Germinal center (tissue), 1 donor: ENCODE results near the gene DHX15.

Experiments used
- DNase-seq: peaks from one replicate; pipeline ENCODE4 v3.0.0; 2012; ENCODE audit warnings: mixed read lengths, low spot score

Gene DHX15

DNA sequence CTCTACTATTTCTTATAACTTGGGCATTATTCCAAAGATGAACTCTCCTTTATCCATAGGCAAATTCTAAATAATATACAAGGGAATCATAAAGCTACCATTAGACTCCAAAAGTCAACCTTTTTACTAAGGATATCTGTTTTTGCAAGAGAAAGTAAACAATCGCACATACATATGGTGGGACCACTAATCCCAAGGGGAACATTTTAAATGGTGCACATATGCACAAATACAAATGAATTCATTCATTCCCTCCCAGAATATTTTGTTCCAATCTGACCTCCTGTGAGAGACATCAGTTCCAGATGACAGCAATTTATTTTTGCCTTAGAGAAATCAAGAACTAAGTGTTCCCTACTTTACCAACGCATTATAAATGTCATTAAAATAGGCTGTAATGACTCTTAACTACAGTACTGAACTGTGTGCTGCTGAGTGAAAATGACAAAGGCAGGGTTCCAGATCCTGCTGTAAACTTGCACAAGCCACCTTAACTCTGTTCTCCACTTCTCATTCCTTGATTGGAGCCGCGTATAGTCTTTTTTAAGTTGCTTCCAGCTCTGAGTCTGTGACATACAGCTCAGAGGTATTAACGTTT is 2.0 kb downstream of the DHX15 start:
- no peak for DNase-seq

DNA sequence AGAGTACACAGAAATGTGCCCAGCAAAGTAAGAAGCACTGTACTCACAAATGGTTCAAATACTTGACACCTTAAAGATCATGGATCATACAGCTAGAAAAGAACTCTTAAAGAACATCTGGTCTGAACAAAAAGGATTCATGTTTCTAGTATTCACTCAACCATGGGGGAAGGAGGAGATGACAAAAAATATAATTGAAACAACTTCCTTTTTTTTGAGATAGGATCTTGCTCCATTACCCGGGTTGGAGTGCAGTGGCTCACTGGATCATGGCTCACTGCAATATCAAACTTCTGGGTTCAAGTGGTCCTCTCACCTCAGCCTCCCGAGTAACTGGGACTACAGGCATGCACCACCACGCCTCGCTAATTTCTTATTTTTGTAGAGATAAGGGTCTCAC is 6.0 kb downstream of the DHX15 start:
- no peak for DNase-seq

DNA sequence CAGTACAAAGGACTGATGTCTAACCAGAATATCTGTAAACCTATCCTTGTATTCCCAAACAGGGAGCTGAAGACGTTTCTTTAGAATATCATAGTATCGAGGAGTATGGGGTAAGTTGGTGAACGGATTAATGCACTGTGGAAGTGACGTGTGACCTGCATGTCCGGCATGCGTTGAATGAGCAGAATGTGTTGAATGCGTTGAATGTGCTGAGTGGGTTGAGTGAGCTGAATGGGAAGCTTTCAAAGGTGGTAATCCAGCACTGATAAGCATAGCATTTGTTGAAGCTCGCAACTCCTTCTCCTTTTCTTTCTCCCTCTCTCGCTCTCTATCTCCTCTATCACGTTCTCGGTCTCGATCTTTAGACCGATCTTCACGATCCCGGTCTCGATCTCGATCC is 8.1 kb downstream of the DHX15 start:
- no peak for DNase-seq

DNA sequence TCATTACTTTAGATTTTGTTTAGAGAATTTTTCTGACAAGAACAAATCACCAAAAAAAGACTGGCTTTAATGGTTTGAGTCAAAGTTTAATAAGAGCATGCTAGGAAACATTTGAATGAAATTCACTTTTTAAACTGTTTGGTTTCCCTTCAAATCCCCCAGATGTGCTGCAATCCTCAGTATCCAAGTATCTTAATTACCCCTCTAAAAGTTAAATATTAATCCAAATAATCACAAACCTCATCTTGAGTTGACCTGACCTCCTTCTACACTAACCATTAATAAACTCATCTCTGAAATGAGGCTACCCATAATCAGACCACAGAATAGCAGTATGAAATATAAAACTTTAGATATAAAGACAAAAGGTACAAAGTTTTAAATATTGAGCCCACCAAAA is 10.1 kb downstream of the DHX15 start:
- no peak for DNase-seq

DNA sequence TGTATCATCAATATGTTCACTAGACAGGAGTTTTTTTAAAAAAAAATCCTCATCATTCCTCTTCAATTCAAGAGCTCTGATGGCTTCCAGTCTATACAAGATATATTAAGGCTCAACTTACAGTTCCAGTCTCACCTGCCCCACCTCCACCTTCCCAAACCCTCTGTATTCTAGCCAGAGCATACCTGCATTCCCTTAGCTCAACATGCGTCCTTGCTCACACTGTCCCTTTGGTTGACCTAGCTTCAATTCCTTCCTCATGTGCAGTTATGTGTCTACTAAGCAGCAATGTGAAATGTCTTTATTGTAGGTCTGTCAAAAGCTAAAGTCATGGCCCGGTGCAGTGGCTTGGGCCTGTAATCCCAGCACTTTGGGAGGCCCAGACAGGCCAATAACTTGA is 10.8 kb downstream of the DHX15 start:
- DNase-seq = no peak

DNA sequence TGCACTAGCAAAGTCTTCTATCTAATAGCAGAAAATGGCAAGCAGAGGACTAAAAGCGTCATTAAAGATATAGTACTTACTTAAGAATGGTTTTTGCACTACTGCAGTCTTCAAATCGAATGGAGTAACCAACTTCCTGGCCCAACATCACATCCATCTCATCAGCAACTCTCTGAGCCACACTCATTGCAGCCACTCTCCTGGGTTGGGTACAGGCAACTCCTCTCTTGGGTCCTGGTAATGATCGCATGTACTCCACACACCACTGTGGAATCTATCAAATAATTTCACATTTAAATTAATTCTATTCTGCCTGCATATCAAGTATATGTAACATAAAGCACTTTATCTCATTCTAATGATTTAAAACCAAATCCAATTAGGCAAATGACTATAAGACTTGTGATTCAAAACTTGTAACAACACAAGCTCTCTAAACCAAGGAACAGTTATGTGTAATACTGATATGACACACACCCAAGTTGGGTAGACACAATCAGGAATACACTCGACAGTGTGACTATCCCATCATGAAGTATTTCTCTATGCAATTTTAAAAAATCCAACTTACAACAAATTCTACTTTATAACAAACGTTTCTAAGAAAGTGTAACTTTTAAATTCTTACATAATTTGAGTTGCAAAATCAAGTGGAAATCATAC is 13.6 kb downstream of the DHX15 start:
- no peak for DNase-seq

DNA sequence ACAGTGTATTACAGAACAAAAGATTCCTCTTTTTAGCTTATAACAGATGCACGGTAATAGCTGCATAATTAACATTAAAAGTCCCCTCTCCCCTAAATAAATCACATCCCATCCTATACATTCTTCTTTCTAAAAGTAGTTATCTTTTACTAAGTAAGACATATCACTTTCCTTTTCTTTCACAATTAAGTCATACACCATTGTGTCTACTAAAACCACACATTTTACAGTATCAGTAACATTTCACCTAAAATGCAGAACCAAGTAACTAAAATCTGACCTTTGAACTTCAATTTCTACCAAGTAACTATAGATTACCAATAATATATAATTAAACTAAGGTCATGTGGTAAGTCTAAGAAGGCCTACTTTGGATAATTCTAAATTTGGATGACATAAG is 14.2 kb downstream of the DHX15 start:
- DNase-seq = no peak

DNA sequence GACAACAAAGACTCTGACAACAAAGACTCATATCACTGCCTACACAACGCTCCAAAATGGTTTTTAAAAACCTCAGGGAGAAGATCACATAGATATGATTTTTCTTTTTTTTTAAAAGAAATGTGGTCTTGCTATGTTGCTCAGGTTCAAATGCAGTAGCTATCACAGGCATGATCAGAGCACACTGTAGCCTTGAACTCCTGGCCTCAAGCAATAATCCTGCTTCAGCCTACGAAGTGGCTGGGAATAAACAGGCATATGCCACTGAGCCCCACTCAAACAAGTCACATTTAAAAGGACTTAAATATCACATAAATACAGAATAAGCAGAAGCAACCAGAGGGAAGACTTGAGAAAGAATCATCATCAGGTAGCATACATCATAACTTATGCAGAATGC is 14.7 kb downstream of the DHX15 start:
- DNase-seq = no peak

DNA sequence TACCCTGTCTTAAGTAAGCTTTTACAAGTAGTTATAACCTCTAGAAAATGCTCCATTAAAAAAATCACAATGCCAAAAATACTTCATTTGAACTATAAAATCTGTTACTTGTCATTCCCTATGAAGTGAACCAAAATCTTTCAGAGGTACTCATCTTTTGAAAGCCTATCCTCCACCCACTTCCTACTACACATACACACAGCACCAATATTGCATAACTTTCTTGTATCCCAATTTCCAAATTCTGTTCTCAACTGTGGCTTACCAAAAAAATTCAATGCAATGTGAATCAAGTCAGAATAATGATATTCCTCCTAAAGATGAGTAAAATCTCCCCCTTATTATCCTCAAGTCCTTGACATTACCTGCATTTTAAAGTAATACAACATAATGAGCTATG is 15.9 kb downstream of the DHX15 start:
- DNase-seq = no peak

DNA sequence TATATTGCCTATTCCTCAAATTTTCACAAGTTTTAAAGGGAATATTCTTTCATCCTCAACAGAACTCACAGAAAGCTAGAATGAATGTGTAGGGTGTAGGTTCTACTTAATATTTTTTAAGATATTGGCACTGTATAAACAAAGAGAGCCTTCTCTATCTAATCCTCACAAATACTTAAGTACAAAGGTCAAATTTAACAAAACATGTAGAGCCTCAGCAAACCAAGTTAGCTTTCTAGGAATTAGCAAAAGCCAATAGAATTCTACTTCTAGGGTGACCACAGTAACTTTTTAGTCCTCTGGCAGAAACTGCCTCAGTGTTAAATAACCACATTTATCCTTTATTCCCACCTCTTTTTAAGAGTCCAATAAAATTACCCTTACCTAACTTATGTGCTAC is 19.3 kb downstream of the DHX15 start:
- DNase-seq = no peak

DNA sequence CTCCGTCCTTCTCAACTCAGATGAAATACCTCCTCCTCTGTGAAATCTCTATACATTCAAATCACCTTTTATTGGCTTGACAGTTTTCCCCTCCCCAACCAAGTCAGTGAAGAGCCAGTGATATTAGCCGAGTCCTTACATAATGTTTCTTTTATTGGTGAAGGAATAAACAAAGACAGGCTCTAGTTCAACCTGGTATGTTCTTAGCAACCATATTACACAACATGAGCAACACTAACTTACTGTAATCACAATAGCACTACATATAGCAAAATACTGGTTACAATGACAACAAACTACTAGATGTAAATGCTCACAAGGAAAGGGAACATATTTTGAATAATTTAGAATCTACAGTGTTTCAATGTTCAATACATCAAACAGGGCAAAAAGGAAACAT is 19.9 kb downstream of the DHX15 start:
- no peak for DNase-seq

DNA sequence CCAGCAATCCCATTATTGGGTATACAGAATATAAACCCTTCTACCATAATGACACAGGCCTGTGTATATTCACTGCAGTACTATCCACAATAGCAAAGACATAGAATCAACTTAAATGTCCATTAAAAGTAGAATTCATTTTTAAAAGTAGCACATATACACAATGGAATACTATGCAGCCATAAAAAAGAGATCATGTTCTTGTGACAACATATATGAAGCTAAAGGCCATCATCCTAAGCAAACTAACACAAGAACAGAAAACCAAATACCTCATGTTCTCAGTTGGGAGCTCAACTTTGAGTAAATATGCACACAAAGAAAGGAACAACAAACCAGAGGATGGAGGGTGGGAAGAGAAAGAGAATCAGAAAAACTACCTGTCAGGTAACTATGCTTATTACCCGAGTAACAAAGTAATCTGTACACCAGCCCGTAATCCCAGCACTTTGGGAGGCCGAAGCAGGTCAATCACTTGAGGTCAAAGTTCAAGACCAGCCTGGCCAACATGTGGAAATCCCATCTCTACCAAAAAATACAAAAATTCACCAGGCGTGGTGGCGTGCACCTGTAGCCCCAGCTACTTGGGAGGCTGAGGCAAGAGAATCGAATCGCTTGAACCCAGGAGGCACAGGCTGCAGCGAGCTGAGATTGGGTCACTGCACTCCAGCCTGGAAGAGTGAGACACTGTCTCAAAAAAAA is 22.8 kb downstream of the DHX15 start:
- no peak for DNase-seq

DNA sequence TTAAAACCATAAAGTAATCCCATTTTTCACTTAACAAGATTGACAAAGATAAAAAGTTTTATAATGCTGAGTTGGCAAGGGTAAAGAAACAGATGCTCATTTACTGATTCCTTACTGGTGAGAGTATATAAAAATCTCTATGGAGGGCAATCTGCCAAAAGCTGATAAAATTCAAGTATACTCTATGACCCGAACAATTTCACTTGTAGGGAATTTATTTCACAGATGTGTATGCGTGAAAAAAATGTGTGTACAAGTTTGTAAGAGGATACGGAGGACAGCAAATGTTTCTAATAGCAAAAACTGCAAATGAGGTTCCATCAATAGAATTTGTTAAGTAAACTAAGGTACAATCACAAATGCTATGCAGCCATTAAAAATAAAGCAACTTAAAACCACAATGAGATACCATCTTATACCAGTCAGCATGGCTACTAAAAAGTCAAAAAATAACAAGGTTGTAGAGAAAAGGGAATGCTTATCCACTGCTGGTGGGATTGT is 23.4 kb downstream of the DHX15 start:
- no peak for DNase-seq

DNA sequence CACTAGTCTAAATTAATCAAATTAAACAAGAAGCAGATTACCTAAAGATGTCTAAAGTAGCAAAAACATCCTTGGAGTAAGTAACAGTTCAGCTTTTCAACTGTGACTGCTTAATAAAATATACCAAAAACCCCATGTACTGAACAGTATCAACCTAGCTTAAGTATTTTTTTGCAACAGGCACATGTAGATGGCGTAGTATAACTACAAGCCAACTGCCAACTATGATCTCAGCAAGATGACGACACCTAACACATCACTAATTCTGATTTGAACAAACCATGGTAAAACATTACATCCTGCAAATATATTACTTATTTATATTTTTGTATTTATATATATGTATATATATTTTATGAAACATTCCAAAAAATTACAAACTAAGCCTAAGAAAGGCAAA is 24.5 kb downstream of the DHX15 start:
- DNase-seq = no peak

DNA sequence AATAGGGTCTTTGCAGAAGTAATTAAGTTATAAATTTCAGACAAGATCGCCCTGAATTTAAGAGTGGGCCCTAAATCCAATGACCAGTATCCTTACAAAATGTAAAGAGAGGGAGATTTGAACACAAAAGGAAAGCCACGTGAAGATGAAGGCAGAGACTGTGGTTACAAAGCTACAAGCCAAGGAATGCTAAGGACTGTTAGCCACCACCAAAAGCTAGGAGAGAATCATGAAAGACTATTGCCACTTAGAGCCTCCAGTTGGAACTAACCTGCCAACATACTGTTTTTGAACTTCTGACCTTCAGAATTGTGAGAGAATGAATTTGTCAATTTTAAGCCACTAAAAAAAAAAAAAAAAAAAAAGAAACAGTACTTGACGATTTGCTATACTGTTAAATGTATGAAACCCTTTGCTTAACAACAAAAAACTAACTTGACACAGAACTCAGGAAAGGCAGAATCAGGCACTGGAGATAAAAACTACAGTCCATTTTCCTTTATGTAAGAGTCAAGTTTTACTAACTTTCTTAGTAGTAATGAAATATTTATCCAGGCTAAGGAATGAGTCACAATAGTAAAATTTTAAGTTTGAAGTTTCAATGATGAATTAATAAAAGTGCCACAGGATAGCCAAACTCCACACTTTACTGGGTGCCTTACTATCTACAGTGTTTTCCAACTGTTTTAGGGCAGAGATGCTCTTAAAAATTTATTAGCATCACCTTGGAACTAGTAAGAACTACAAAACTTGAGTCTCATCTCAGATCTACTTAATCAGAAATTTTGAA is 25.1 kb downstream of the DHX15 start:
- DNase-seq = no peak

DNA sequence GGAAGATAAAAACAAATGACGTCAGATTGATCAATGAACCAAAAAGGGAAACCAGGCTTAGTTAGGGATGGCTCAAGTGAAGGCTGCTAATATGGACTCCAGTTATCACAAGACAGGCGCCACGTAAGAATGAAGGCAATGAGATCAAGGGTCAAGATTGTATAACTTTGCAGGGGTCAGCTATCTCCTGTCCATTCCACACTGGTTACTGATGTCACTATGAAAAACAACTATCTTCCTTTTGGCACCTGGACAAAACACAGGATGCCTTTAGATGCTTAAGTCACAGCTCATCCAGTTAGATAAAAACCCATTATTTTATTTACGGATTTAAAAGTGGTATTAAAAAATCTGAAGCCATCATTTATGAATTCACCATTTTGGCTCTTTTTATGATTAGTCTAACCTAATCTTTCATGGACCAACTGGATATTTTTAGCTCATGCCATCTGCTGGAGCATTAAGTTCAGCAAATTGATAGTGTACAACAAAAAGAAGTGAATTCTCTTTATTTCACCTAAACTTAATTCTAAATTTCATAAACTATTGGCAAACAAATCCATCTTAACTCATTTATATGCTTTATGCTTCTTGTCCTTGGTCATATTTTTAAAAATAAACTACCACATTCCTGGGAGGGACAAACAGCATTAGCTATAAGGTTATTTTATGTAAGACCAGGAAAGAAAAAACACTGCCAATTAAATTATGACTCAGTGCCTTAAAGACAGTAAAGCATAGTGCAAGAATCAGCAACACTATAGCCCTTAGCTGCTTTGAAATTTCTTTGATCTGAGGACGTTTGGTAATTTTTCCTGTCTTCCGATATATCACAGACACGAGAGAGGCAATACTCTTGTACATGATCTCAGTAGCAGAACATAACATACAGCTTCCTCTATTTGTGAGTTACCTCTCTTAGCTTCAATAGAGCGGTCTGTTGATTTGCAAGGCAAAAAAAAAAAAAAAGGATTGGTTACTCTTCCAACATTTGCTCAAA is 27.0 kb downstream of the DHX15 start:
- peak; percentile 9 for DNase-seq

DNA sequence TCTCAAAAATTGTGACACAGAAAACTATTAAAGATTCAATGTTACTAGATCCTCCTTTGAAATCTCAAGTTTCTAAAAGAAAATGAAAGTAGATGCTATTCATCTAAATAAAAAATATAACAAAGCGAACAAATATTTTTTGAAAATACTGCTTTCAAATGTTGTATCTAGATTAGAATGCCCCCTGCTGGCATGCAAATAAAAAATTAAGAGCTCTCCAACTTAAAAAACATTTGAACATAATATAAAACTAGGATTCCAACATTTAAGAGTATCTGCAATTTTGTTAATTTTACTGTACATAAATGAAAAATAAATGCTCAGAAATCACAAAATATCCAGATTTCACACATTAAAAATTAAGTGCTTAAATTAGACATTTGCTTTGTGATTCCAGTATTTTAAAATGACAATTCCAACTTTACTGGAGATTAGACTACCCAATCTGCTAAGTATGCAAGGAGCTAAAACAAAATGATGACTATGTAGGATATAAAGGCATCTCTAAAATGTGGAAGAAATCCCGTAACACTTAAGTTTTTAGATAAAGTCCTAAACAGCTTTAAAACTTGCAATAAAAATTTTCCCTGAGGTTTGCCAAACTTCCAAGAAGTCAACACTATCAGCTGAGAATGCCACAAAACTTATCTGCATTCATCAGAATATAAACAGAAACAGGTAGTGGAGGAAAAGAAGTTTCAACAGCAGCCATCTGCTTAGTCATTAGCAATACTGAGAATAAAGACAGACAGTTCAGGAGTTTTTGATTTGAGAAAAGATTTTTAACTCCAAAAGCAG is 32.7 kb downstream of the DHX15 start:
- no peak for DNase-seq

DNA sequence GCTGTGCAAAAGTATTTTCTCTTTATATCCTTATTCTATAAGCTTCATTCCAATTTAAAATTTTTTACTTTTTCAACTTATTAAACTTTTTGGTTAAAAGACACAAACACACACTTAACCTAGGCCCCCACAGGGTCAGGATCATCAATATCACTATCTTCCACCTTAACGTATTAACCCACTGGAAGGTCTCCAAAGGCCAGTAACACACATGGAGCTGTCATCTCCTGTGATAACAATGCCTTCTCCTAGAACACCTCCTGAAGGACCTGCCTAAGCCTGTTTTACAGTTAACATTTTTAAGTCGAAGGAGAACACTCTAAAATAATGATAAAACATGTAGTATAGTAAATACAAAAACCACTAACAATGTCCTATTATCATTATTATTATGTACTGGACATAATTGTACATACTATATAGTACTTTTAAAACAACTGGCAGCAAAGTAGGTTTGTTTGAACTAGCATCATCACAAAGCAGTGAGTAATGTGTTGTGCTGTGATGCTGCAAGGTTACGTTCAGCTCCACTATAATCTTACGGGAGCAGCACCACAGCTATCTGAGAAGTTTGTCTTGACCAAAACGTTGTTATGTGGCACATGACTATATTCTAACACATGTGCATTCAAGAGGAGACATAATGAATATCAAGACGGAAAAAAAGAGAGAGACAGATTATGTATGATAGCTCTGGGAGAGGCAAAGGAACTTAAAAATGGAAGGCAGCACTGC is 33.7 kb downstream of the DHX15 start:
- no peak for DNase-seq

DNA sequence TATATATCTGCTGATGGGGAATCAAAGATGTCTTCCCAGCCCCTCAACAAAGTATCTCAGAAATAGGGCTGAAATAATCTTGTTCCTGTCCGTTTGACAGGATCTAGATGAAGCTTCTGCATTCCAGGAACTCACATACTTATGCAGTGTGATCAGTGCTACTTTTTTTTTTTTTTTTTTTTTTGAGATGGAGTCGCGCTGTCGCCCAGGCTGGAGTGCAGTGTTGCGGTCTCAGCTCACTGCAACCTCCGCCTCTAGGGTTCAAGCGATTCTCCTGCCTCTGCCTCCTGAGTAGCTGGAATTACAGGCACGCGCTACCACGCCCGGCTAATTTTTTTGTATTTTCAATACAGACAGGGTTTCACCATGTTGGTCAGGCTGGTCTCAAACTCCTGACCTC is 36.4 kb downstream of the DHX15 start:
- DNase-seq = no peak
